ENCODE data around the gene FLT3.

DNA sequence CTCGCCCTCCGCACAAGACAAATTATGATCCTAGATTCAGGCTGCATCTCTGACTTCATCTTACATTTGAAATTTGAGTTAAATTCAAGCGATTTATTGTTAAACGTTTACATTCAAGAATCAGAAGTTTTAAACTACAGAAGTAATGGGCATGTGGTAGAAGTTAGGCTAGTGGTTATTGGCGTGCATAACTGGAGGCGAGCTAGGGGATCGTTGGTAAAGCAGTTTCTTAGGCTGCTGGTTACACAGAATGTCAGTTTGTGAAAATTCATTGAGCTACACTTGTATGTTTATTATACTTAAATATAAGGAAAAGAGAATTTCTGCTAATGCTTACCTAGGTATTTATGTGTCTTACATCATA is 130.5 kb downstream of the FLT3 start:
- TF ChIP-seq, protein P1, sequence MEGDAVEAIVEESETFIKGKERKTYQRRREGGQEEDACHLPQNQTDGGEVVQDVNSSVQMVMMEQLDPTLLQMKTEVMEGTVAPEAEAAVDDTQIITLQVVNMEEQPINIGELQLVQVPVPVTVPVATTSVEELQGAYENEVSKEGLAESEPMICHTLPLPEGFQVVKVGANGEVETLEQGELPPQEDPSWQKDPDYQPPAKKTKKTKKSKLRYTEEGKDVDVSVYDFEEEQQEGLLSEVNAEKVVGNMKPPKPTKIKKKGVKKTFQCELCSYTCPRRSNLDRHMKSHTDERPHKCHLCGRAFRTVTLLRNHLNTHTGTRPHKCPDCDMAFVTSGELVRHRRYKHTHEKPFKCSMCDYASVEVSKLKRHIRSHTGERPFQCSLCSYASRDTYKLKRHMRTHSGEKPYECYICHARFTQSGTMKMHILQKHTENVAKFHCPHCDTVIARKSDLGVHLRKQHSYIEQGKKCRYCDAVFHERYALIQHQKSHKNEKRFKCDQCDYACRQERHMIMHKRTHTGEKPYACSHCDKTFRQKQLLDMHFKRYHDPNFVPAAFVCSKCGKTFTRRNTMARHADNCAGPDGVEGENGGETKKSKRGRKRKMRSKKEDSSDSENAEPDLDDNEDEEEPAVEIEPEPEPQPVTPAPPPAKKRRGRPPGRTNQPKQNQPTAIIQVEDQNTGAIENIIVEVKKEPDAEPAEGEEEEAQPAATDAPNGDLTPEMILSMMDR (IDR thresholded peaks at IDR 0.05): no peak
- TF ChIP-seq POLR2A (IDR thresholded peaks at IDR 0.05) (no peak), POLR2AphosphoS5 (IDR thresholded peaks at IDR 0.05) (no peak)
